ENCODE results near the gene OBSCN. TPM values are rescaled to one million over a fixed set of nuclear protein-coding genes. Genes with fewer than 3 reads are reported as not detected.

Gene OBSCN
- total and polyA plus RNA-seq, 2 of the 13 experiments (the other 11 are each of a cell fraction or from before 2014, with no cell fraction given): 0.20 TPM

- TF ChIP-seq AKNA (CRISPR knock-in tag; IDR thresholded peaks at IDR 0.05; ENCODE audit: borderline replicate concordance): no peak
Measured at GRCh38 chr1:228261706-228262105, 53.9 kb downstream of the OBSCN start (continued).

- TF ChIP-seq HOXA7 (CRISPR knock-in tag; IDR thresholded peaks at IDR 0.05) (no peak), CBX2 (IDR thresholded peaks at IDR 0.05; ENCODE audit: low read depth, low read length) (no peak), CBX2 (CRISPR knock-in tag; IDR thresholded peaks at IDR 0.05; ENCODE audit: low read depth) (no peak), ZNF652 (CRISPR knock-in tag; IDR thresholded peaks at IDR 0.05; ENCODE audit: borderline replicate concordance, low read depth) (no peak), ZNF737 (CRISPR knock-in tag; IDR thresholded peaks at IDR 0.05; ENCODE audit: borderline replicate concordance) (no peak), ZBTB21 (CRISPR knock-in tag; IDR thresholded peaks at IDR 0.05) (no peak), ETV6 (CRISPR knock-in tag; conservative IDR thresholded peaks at IDR 0.05) (no peak), SNAPC2 (CRISPR knock-in tag; IDR thresholded peaks at IDR 0.05) (no peak), NAIF1 (CRISPR knock-in tag; IDR thresholded peaks at IDR 0.05; ENCODE audit: borderline replicate concordance) (no peak), ZBTB1 (CRISPR knock-in tag; IDR thresholded peaks at IDR 0.05; ENCODE audit: borderline replicate concordance) (no peak), ZFP37 (CRISPR knock-in tag; IDR thresholded peaks at IDR 0.05; ENCODE audit: borderline replicate concordance) (no peak), REST (IDR thresholded peaks at IDR 0.05; ENCODE audit: borderline replicate concordance in 1 of 2, low read depth in 1 of 2, low read length in 2 of 2) (no peak), ZNF790 (CRISPR knock-in tag; IDR thresholded peaks at IDR 0.05; ENCODE audit: borderline replicate concordance) (no peak), CREB3 (CRISPR knock-in tag; IDR thresholded peaks at IDR 0.05) (no peak)
Measured at GRCh38 chr1:228262475-228262874, 54.6 kb downstream of the OBSCN start.

More at GRCh38 chr1:228262475-228262874, 54.6 kb downstream of the OBSCN start:
- intact Hi-C loops (cut with micrococcal nuclease; ENCODE audit: unreplicated experiment) (no loop called here), in situ Hi-C loops (cut with HindIII; ENCODE audit: extremely low pct_ligation_motif_present, low pct_unique_long_range_greater_than_20kb) (no loop called here)
- WGBS (ENCODE audit: low lambda C conversion rate): 0% methylated on average over 1 of the region's 1 CpG
- ChIA-PET CTCF (ENCODE audit: low intra/inter-chr PET ratio, low total read pairs) (no interaction called here), POLR2A (no interaction called here)
- H3K36me3 ChIP-seq (replicated peaks in 1 of 2; ENCODE audit: control insufficient read depth in 1 of 2, insufficient read depth in 2 of 2, low read length in 2 of 2): no peaks in the 10 kb centered on the region
- no peak overlapping the region for H3K4me3 ChIP-seq (replicated peaks in 1 of 3; ENCODE audit: insufficient read depth in 1 of 3, low read depth in 2 of 3, low read length in 3 of 3)
- H3K4me1 ChIP-seq (ENCODE audit: insufficient read depth, low read length): no peaks in the 10 kb centered on the region
- no peaks in the 10 kb centered on the region for H4K20me1 ChIP-seq (ENCODE audit: insufficient read depth, low read length)
- H3K4me2 ChIP-seq (ENCODE audit: low read depth, low read length): no peak overlapping the region
- DNase-seq (ENCODE audit: low spot score) (no peak), ATAC-seq (no peak), FAIRE-seq (no peak)
- H3K9ac ChIP-seq (ENCODE audit: insufficient read depth, low read depth, low read length): no peak overlapping the region
- H3K9me3 ChIP-seq (ENCODE audit: low read length): no peaks in the 10 kb centered on the region
- no peak overlapping the region for H3K27ac ChIP-seq (ENCODE audit: extremely low read length, insufficient read depth, low read length)
- H3K79me2 ChIP-seq (ENCODE audit: insufficient read depth, low read length): no peaks in the 10 kb centered on the region
- no peaks in the 10 kb centered on the region; a peak in 2 of 5 replicates for H3K27me3 ChIP-seq (ENCODE audit: control insufficient read depth in 1 of 2, insufficient read depth in 2 of 2, low read length in 2 of 2)
- no TSS peak for BruUV-seq (replicated peaks)
- H2AFZ ChIP-seq (ENCODE audit: low read length): no peak overlapping the region
